Measurements from ENCODE around the gene GPX6.

- TF ChIP-seq POLR2AphosphoS5 (IDR thresholded peaks at IDR 0.05; ENCODE audit: borderline replicate concordance, low read depth, low read length) (no peak; the same call in 1 of the 2 replicates), EZH2 (IDR thresholded peaks at IDR 0.05) (no peak), FOXP2 (optimal IDR thresholded peaks at IDR 0.05; ENCODE audit: control extremely low read depth, extremely low read length, insufficient read depth) (no peak)
These were observed 26.7 kb downstream of the GPX6 start for GRCh38 chr6:28488916-28489365.

Data from SK-N-MC (cell line).